CD14-positive monocyte (primary cell): Measurements from ENCODE around the gene E2F4. TPM values are rescaled to one million over a fixed set of nuclear protein-coding genes. Genes with fewer than 3 reads are reported as not detected.

Experiments
- DNase-seq, 3 donors: peaks; one replicate each; pipeline ENCODE4 v3.0.0-alpha.2; 2011 to 2022
- H2AFZ ChIP-seq: 2 replicates; pipeline ENCODE4 v1.6.0; 2012; ENCODE audit warnings: mild to moderate bottlenecking, low read depth, low read length, inconsistent platforms; ENCODE audit not compliant: insufficient read depth, poor library complexity, severe bottlenecking
- H3K27ac ChIP-seq, 2 donors: 1 replicate in 1 of 2; 2 replicates in 1 of 2; pipeline ENCODE4 v1.5.1; 2012 to 2013; ENCODE audit warnings: low read length in 2 of 2, control low read depth in 1 of 2, inconsistent platforms in 1 of 2, low read depth in 1 of 2, mild to moderate bottlenecking in 1 of 2
- H3K27me3 ChIP-seq, 2 donors: one replicate each; pipeline versions ENCODE4 v1.6.0 to v1.6.1; 2011 to 2013; ENCODE audit warnings: low read length in 2 of 2; ENCODE audit not compliant: control insufficient read depth in 2 of 2, insufficient read depth in 2 of 2
- H3K36me3 ChIP-seq, 2 donors: replicated peaks in 1 of 2; 1 replicate in 1 of 2; 2 replicates in 1 of 2; pipeline versions ENCODE4 v1.5.1 to v1.6.1; 2012 to 2013; ENCODE audit warnings: low read length in 2 of 2, control low read depth in 1 of 2, inconsistent platforms in 1 of 2, mild to moderate bottlenecking in 1 of 2; ENCODE audit not compliant: insufficient read depth in 2 of 2, control insufficient read depth in 1 of 2
- H3K4me1 ChIP-seq, 2 donors: 1 replicate in 1 of 2; 2 replicates in 1 of 2; pipeline versions ENCODE4 v1.5.1 to v1.6.1; 2012 to 2013; ENCODE audit warnings: low read length in 2 of 2, control low read depth in 1 of 2, inconsistent platforms in 1 of 2, mild to moderate bottlenecking in 1 of 2, moderate library complexity in 1 of 2; ENCODE audit not compliant: insufficient read depth in 2 of 2, control insufficient read depth in 1 of 2
- H3K4me2 ChIP-seq: replicated peaks from 2 replicates; pipeline ENCODE3; 2012; ENCODE audit warnings: low read length, moderate library complexity, mild to moderate bottlenecking; ENCODE audit not compliant: poor library complexity, severe bottlenecking; ENCODE audit errors: extremely low read depth
- H3K4me3 ChIP-seq, 3 experiments: fragments of 200-600 bp in 1 of 3; sonication (generic) in 1 of 3; replicated peaks in 1 of 3; 1 replicate in 2 of 3; 2 replicates in 1 of 3; pipeline ENCODE4 v1.5.1; 2011 to 2013; ENCODE audit warnings: low read length in 3 of 3, mild to moderate bottlenecking in 3 of 3, control low read depth in 2 of 3, low read depth in 2 of 3, inconsistent platforms in 1 of 3, moderate library complexity in 1 of 3
- H3K79me2 ChIP-seq: 2 replicates; pipeline ENCODE4 v1.6.0; 2012; ENCODE audit warnings: mild to moderate bottlenecking, control low read depth, inconsistent platforms, low read length, moderate library complexity; ENCODE audit not compliant: insufficient read depth
- H3K9ac ChIP-seq: 2 replicates; pipeline ENCODE4 v1.6.0; 2017; ENCODE audit warnings: low read length, mild to moderate bottlenecking; ENCODE audit not compliant: insufficient read depth, poor library complexity, severe bottlenecking
- H3K9me3 ChIP-seq, 2 donors: replicated peaks in 1 of 2; 1 replicate in 1 of 2; 2 replicates in 1 of 2; pipeline versions ENCODE4 v1.5.1 to v1.6.1; 2012 to 2013; ENCODE audit warnings: low read length in 2 of 2, control low read depth in 1 of 2; ENCODE audit not compliant: control insufficient read depth in 1 of 2, insufficient read depth in 1 of 2
- H4K20me1 ChIP-seq: 2 replicates; pipeline ENCODE4 v1.6.0; 2012; ENCODE audit warnings: mild to moderate bottlenecking, low read length, control low read depth, moderate library complexity; ENCODE audit not compliant: insufficient read depth
- H3K27ac Mint-ChIP-seq, 7 donors: one replicate each; pipeline ENCODE4 v1.8.0; 2020; ENCODE audit warnings: mild to moderate bottlenecking in 7 of 7, mixed read lengths in 7 of 7, moderate library complexity in 6 of 7, inconsistent platforms in 2 of 7
- H3K27me3 Mint-ChIP-seq, 3 donors: one replicate each; pipeline ENCODE4 v1.8.0; 2021 to 2022; ENCODE audit warnings: low read depth in 3 of 3, mild to moderate bottlenecking in 3 of 3, mixed read lengths in 3 of 3, moderate library complexity in 3 of 3, inconsistent platforms in 1 of 3
- H3K36me3 Mint-ChIP-seq, 2 donors: one replicate each; pipeline ENCODE4 v1.8.0; 2020; ENCODE audit warnings: mixed read lengths in 2 of 2, inconsistent platforms in 1 of 2, mild to moderate bottlenecking in 1 of 2
- H3K4me1 Mint-ChIP-seq: one replicate; pipeline ENCODE4 v1.8.0; 2020; ENCODE audit warnings: mild to moderate bottlenecking, mixed read lengths
- H3K4me3 Mint-ChIP-seq, 2 donors: one replicate each; pipeline ENCODE4 v1.8.0; 2020; ENCODE audit warnings: mild to moderate bottlenecking in 2 of 2, mixed read lengths in 2 of 2, moderate library complexity in 1 of 2
- H3K9me3 Mint-ChIP-seq, 7 donors: one replicate each; pipeline ENCODE4 v1.8.0; 2020 to 2022; ENCODE audit warnings: mixed read lengths in 7 of 7, mild to moderate bottlenecking in 6 of 7, moderate library complexity in 6 of 7, inconsistent platforms in 2 of 7
- WGBS: methylation state at CpG from one replicate; pipeline ENCODE4 v1.1.5; 2013; ENCODE audit warnings: missing lambda C conversion rate; ENCODE audit not compliant: insufficient coverage; 5-methylcytosine and 5-hydroxymethylcytosine counted together
- intact Hi-C, 2 donors: fragments of 100-400 bp; cut with micrococcal nuclease; formaldehyde crosslinking; loops; one replicate each; pipeline versions ENCODE4 v1.15.0 to v1.15.1; 2023
- polyA plus RNA-seq, 3 donors: library from polyadenylated mRNA; depleted of rRNA in 1 of 3; unstranded in 2 of 3; stranded (reverse) in 1 of 3; fragments of 300-500 nt in 2 of 3; fragments of >200 nt in 1 of 3; fragmentation: Illumina TruSeq in 2 of 3; gene quantifications; 1 replicate in 2 of 3; 2 replicates in 1 of 3; pipeline ENCODE4 v1.2.3, GENCODE V29; 2012 to 2021
- TF ChIP-seq, protein P1 (sequence below): fragments of 200-600 bp; IDR thresholded peaks from one replicate; pipeline ENCODE4 v1.8.0; 2022; ENCODE audit warnings: antibody characterized with exemption, mild to moderate bottlenecking

Gene E2F4
- polyA plus RNA-seq, 3 donors = 53.1 to 191 (median 61.5) TPM

DNA sequence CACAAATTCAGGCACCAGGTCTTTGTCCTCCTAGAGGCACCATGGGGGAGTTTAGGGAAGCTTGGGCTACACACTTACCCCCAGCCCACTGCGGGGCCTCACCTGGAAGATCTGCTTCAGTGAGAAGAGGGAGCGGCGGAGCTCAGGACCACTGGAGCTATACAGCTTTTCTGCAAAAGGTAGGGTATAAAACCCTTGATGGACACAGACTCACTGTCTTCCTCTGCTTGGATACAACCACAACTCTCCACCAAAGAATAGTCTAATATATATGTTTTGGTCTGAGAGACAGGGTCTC is 46.3 kb downstream of the E2F4 start:
- H3K4me3 ChIP-seq = no peak overlapping the region
- intact Hi-C loops = no loop called here
- Mint-ChIP-seq H3K36me3 (peaks cover 68 to 84% of the 10 kb centered on the region in 2 donors), H3K27ac (no peak overlapping the region), H3K9me3 (peaks cover 0 to 3% (median 0%) of the 10 kb centered on the region in 7 donors), H3K4me1 (peaks cover 29% of the 10 kb centered on the region), H3K27me3 (peaks cover 0 to 4% (median 2%) of the 10 kb centered on the region in 3 donors), H3K4me3 (no peak overlapping the region)
- no peak overlapping the region for H3K9ac ChIP-seq
- no peak for DNase-seq
- no peak overlapping the region for H3K4me2 ChIP-seq
- no peaks in the 10 kb centered on the region for H3K9me3 ChIP-seq
- no peak overlapping the region for H3K27ac ChIP-seq
- H2AFZ ChIP-seq = no peak overlapping the region
- peaks cover 58 to 74% of the 10 kb centered on the region in 2 donors for H3K36me3 ChIP-seq
- H3K4me1 ChIP-seq = peaks cover 21 to 22% of the 10 kb centered on the region in 2 donors
- H3K27me3 ChIP-seq = no peaks in the 10 kb centered on the region
- WGBS = no CpG with 5 or more reads among the region's 3 CpGs
- H4K20me1 ChIP-seq = peaks cover 60% of the 10 kb centered on the region
- TF ChIP-seq, protein P1, sequence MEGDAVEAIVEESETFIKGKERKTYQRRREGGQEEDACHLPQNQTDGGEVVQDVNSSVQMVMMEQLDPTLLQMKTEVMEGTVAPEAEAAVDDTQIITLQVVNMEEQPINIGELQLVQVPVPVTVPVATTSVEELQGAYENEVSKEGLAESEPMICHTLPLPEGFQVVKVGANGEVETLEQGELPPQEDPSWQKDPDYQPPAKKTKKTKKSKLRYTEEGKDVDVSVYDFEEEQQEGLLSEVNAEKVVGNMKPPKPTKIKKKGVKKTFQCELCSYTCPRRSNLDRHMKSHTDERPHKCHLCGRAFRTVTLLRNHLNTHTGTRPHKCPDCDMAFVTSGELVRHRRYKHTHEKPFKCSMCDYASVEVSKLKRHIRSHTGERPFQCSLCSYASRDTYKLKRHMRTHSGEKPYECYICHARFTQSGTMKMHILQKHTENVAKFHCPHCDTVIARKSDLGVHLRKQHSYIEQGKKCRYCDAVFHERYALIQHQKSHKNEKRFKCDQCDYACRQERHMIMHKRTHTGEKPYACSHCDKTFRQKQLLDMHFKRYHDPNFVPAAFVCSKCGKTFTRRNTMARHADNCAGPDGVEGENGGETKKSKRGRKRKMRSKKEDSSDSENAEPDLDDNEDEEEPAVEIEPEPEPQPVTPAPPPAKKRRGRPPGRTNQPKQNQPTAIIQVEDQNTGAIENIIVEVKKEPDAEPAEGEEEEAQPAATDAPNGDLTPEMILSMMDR = no peak
- peaks cover 28% of the 10 kb centered on the region for H3K79me2 ChIP-seq

DNA sequence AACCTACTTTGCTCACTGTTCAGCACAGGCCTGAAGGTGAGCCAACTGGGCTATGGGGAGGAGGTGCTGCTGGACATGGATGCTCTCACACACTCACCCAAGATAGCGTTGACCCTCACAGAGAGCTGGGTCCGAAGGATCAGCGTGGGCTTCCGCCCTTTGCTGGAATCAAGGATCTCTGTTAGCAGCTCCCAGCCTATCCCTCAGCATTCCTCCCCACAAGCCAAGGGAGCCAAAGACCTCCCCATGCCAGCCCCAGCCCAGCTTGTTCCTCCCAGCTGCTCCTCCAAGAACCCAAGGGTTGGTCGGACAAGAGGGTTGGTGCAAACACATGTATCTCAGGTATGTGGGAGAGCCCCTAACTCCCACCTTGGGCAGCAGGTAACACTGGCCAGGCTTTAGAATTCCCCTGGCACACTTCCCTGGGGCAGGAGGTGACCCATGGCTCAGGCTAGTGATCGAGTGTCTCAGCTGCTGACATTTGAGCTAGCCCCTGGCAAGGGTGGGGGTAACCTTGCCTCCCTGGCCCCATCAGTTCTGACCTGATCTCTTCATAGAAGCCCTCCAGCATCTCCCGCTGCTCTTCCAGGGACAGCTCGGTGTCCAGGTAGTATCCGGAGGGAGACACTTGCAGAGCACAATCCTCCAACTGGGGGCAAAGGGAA is 47.0 kb downstream of the E2F4 start:
- H3K4me2 ChIP-seq = no peak overlapping the region
- no peaks in the 10 kb centered on the region for H3K9me3 ChIP-seq
- DNase-seq = no peak
- no peak overlapping the region for H2AFZ ChIP-seq
- H3K9me3 Mint-ChIP-seq = peaks cover 0 to 3% (median 0%) of the 10 kb centered on the region in 7 donors
- H3K79me2 ChIP-seq = peaks cover 34% of the 10 kb centered on the region
- H3K4me1 Mint-ChIP-seq = peaks cover 36% of the 10 kb centered on the region
- H3K27ac ChIP-seq = no peak overlapping the region
- peaks cover 60% of the 10 kb centered on the region for H4K20me1 ChIP-seq
- H3K4me3 ChIP-seq = no peak overlapping the region
- peaks cover 53 to 67% of the 10 kb centered on the region in 2 donors for H3K36me3 ChIP-seq
- intact Hi-C loops = no loop called here
- no peak overlapping the region for H3K27ac Mint-ChIP-seq
- 97% methylated on average over 8 of the region's 9 CpGs for WGBS
- no peaks in the 10 kb centered on the region for H3K27me3 ChIP-seq
- H3K36me3 Mint-ChIP-seq = peaks cover 61 to 77% of the 10 kb centered on the region in 2 donors
- H3K4me3 Mint-ChIP-seq = no peak overlapping the region
- no peak overlapping the region for H3K9ac ChIP-seq
- H3K27me3 Mint-ChIP-seq = peaks cover 0 to 4% (median 2%) of the 10 kb centered on the region in 3 donors
- H3K4me1 ChIP-seq = peaks cover 28 to 29% of the 10 kb centered on the region in 2 donors
- TF ChIP-seq, protein P1 = no peak
